Measurements from ENCODE around the gene C8B. TPM values are rescaled to one million over a fixed set of nuclear protein-coding genes. Genes with fewer than 3 reads are reported as not detected.

C8B gene
- not detected in 2 replicates for total RNA-seq

DNA sequence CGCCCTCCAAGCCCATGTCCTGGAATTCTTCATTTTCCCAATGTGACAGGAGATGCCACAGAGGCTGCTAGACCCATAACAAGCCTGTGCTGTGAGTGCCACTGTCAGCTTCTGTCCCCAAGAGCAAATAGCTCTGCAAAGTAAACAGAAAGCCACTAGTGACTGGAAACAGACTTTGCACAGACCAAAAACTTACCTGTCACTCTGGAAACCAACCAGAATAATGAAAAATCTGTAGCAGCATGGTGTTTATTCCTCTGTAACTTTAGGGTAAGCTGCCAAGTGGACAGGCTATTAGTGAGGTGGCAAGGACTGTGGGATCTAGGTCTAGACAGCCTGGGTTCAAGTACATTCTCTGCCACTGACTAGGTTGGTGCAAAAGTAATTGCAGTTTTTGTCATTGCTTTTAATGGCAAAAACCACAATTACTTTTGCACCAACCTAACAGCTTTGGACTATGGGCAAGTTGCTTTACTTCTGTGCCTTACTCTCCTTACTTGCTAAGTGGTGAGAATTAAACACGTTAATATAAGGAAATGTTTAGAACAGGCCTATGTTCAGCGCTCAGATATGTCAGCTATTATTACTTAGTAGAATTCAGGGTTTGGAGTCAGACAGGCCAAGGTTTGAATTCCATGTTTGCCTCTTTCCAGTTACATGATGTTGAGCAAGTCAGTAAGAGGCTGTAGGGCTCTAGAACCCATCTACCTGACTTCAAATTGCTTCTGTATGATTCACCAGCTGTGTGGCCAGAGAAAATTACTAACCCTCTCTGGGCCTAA lies at the start of gene C8B:
C8B (minus strand) TSS at position 100 of the 782 bp plus-strand sequence; CDS start at position 33, 67 bp downstream.

Other genes with a start within 250 kb of the C8B start
- gene FYB2, start 146.6 kb downstream of the C8B start, total RNA-seq: 0.14 TPM in 1 of 2 replicates, not detected in the other
- gene C8A, start 111.2 kb downstream of the C8B start, total RNA-seq: not detected in 2 replicates